ENCODE results near the gene PCARE.

PCARE gene

DNA sequence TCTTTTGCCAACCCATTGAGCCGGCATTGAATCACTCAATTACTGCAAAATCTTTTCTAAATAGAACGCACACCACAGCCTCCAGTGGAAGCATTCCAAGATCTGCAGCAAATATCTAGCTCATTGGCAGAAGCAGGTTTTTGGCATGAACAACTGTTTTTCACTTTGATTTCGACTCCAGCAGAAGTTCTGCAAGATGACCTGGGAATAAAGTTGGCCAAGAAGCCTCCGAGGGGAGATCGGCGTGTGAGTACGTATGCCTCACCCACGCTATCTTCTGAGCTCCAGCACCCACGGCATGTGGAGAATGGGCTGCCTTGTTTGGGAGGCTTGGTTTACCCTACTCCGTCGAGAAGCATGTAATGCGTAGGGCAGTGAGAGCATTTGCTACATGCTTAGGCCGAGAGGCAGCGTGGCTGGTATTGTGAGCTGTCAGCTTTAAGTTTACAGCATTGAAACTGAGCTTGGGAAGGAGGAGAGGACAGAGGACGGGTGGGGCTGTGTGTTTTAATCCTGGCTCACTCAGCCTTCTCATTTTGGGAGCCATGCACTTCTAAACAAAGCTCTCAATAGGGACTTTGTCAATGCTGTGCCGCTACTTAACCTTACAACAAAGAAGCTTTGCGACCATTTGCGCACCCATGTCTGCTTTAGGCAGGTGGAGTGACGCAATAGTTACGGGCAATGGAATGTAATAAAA lies 10.5 kb downstream of the PCARE start:
- DNase-seq (ENCODE audit: low read depth, low spot score) = no peak

DNA sequence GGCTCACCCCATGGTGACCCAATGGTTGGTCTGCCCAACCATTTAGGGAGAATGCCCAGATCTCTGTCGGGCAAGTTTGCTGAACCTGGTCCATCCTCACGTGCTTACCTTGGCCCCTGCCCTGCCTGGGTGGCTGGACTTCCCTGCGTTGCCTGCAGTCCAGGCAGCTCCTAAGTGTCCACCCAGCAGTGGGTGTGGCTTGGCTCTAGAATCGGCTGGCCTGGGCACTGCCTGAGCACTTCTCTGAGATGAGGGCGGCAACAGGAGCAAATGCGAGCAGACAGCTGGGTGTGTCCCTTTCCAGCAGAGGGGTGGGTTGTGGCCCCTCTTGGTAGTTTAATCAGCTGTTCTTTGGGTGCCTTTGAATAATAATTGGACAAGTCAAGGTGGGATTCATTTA lies 11.3 kb downstream of the PCARE start:
- DNase-seq (ENCODE audit: low read depth, low spot score) = no peak

DNA sequence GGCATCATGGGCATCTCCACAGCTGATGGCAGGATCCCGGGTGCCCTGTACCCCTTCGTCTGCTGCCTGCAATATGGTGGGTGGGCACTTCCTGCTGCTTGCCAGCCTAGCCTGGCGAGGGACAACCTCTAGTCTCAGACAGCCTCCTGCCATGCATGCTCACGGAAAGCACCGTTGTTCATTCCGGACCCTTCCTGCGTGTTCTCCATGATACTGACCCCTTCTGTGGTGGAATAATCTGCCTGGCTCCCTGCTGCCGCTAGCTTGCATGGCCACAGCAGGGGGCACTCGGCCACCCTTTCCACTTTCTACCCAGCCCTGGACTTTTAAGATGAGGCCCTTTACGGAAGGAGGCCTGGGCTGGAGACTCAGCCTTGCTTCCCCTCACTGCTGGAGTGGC lies 12.0 kb downstream of the PCARE start:
- no peak for DNase-seq (ENCODE audit: low read depth, low spot score)

DNA sequence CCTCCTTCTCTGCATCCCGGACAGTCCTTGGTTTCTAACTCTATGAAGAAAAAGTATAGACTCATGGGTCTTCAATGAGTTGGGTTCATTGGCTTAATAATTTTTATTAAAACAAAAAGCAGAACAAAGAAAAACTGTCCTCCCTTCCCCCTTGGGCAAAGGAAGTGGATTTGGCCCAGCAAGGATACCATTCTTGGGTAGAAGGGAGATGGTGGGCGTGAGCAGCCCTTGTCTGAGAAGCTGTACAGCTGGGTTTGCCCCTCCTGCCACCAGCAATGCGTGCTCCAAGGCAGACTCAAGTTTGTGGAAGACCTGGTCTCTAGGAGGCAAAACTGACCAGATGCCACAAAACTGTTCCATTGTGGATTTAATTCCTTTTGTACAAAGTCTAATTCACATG lies 12.7 kb downstream of the PCARE start:
- DNase-seq (ENCODE audit: low read depth, low spot score) = no peak

DNA sequence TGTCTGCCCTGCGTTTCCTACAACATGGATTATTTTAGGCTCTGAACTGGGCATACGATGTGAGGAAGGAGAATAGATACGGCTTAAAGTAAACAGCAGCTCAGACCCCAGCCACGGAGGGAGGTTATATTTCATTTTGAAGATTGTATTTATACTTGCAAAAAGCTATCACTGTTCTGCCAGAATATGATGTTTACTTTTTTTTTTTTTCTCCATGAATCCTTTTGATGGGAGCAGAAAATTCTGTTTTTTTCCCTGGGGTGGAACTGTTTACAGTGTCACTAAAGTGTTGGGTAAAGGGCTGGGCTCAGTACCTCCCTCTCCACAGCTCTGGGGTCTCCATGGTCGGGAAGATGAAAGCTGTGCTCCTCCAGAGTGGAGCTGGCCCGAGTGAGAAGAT lies 13.1 kb downstream of the PCARE start:
- no peak for DNase-seq (ENCODE audit: low read depth, low spot score)

DNA sequence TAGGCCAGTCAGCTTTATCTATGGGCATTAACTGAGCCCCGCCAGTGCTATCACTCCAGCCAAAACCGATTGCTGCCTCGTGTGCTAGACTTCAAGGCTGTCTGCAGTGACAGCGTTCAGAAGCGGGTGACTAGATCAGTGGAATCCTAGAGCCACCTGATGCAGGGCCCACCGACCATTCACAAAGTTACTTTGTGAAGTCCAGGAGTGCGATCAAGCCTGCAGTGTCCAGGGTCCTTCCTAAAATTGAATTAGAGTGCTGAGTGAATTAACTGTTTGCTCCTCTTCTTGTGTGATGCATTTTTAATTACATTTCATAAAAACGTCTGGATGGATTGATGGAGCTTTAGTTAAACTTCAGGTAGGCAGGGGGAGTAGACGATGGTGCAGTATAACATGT lies 13.9 kb downstream of the PCARE start:
- DNase-seq (ENCODE audit: low read depth, low spot score) = no peak

DNA sequence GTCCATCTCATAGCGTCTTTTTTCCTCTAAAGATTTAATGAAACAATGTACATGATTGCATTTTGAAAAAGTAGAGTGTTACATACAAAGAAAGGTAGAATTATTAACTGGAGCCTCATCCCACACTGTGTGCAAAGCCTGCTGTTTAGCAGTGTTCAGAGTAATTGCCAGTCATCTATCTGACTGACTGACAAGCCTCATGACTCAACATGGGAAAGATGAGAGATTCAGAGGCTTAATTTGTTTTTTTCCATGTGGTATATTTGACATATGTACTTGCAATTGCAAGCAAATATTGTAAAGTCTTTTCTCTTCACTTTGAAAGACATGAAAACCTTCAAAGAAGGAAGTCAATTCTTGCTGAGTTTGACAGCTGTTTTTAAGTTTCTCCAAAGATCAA lies 14.7 kb downstream of the PCARE start:
- no peak for DNase-seq (ENCODE audit: low read depth, low spot score)

DNA sequence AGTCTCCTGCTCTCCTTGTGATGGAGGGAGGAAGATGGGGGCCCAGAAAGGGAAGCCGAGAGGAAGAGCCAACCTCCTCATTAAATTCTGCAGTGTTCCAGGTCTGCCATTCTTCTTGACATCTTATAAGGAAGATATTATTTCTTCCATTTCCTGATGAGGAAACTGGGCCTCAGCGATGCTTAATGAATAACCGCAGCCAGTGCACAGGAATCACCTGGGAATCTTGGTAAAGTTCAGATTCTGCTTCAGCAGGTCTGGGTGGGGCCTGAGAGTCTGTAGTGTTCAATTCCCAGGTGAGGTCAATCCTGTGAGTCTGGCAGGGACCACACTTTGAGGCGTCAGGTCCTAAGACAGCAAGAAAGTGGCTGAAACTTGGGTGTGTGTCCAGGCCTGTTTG lies 17.3 kb downstream of the PCARE start:
- no peak for DNase-seq (ENCODE audit: low read depth, low spot score)

DNA sequence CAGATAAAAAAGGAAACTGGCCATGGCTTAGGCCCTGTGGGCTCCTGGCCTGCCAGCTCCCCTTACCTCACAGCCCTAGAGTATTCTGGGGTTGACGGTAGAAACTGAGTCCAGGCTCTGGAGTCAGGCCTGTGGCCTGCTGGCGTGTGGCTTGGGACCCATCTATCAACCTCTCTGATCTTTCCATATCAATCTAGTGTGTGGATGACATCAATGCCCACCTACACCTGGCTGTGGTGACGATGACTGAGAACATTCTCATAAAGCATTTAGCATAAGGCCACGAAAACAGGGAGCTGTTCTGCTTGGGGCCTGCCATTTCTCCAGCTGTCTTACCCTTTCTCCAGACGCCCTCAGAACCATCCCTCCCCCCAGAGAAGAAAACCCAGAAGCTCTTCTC lies 17.9 kb downstream of the PCARE start:
- no peak for DNase-seq (ENCODE audit: low read depth, low spot score)

DNA sequence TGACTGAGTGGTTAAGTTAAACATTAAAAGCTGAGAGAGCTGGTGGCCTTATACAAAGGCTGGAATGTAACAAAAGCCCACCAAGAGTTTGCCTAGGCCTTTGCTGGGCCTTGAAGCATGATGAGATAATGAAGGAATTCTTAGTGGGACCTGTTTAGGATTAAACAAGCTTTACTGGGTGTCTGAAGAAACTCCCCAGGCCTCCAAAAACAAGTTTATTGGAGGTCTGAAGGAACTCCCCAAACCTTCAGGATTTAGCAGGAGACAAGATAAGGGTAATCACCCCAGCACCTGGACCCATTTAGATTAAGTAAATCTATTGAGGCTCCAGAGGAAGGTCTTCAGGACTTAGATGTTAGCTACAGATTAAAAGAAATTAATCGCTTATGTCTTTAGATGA lies 18.7 kb downstream of the PCARE start:
- DNase-seq (ENCODE audit: low read depth, low spot score) = no peak

DNA sequence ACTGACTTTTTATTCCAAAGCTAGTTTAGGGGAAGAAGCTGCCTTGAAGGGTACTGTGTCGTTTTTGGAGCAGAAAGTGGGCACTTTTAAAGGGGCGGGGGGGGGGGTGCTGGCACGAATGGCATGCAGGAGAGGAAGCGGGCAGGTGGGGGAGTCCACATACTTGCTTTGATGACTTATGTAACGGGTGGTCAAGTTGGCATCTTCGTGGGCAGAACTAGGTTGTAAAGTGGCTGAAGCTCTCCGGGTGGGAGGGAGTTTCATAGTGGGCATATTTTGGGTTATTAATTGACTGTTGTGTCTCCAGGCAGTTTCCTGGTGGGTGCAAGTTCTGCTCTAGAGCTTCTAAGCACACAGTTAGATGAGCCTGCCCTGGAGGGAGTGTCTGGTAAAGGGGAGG lies 19.9 kb downstream of the PCARE start:
- DNase-seq (ENCODE audit: low read depth, low spot score) = no peak

DNA sequence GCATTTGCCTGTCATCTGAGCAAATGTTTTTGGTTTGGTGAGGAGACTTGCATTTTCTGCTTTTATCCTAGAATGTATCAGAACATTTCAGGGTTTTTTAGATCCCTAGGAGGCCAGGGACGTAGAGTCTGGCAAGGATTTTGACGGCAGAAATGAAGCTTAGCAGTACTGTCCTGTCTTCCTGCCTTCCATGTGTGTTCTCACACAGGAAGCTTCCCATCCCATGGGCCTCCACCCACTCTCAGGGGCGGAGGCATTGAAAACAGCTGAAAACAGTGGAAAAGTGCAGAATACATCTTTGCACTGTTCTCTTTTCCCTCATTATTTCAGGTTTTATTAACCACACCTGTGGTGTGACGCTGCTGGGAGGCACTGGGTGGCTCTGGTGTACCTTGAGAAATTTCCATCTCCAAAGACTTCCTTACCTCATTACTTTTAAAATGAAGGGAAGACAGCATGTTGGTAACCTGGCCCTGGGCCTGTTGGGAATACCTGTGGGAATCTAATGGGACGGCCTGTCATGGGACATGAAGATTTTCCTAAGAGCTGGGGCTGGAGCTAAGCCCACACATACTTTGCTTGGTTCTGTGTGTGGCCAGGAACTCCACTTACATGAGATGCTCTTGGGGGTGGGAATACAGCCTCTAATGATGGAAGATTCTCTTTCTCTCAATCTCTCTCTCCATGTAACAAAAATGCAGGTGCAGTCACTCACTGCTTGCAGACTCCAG lies 20.5 kb downstream of the PCARE start:
- no peak for DNase-seq (ENCODE audit: low read depth, low spot score)

DNA sequence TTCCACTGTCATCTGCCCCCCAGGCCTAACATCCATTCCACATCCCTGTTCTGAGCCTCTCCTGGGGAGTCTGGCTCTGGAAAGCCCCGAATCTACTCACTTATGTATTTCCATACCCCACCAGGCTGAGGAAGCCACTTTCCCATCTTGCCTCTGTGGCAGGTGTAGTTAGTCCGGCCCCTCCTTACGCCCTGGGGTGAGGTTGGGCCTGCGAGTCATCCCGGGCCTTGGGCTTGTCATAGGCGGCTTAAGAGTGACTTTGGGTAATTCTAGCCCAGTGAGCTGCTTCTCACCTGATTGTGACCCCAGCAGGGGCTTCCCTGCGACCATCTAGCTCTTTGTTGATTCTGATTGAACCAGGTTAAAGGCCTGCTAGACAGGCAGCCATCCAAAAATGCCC lies 21.1 kb downstream of the PCARE start:
- DNase-seq (ENCODE audit: low read depth, low spot score) = no peak

DNA sequence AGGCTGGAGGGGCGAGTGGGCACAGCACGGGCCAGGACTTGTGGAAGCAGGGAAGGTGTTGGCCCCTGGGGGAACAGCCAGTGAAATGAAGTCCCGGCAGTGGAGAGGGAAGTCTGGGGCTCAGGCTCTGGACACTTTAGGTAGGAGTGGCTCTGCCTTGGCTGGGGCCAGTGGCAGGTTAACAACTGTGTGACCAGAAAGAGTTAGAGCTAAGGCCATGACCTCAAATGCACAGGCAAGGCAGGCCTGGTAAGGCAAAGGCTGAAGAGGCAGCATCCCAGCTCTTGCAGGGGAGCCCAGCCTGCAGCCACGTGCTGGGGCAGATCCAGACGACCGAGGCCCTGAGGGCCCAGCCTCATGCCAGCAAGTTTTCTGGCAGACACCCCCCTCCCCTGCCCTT lies 21.5 kb downstream of the PCARE start:
- no peak for DNase-seq (ENCODE audit: low read depth, low spot score)

DNA sequence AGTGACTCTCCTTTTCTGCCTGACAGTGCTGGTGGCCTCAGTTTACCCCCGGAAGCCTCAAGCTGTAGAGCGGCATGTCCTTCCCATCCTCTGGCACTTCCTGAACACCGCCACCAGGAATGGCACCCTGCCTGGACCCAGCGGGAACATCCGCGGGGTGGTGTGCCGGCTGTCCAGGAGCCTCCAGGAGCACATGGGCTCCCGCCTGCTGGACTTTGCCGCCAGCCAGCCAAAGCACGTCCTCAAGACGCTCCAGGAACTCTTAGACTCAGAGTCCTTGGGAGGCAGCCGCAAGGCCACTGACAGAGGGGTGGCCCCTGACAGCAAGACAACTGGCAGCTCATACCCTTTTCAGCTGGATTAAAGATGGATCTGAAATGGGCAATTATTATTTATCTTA lies 22.6 kb downstream of the PCARE start:
- DNase-seq (ENCODE audit: low read depth, low spot score) = no peak

DNA sequence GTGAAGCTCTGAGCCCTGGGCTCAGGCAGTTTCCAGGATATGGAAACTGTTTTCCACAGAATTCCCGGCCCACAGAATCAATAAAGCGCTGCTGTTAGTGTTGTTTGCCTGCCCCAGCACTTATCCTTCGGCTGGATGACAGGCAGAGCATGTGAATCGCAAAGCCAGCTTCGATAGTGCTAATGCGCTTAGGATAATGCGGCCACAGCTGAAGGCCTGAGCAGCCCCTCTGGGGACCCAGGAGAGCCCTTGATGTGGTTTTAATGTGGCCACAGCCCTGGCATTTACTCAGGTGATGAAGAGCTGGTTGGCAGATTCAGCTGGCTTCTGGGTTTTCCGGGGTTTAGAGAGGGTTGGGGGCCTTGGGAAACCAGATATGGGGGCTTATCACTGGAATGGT lies 23.7 kb downstream of the PCARE start:
- no peak for DNase-seq (ENCODE audit: low read depth, low spot score)

DNA sequence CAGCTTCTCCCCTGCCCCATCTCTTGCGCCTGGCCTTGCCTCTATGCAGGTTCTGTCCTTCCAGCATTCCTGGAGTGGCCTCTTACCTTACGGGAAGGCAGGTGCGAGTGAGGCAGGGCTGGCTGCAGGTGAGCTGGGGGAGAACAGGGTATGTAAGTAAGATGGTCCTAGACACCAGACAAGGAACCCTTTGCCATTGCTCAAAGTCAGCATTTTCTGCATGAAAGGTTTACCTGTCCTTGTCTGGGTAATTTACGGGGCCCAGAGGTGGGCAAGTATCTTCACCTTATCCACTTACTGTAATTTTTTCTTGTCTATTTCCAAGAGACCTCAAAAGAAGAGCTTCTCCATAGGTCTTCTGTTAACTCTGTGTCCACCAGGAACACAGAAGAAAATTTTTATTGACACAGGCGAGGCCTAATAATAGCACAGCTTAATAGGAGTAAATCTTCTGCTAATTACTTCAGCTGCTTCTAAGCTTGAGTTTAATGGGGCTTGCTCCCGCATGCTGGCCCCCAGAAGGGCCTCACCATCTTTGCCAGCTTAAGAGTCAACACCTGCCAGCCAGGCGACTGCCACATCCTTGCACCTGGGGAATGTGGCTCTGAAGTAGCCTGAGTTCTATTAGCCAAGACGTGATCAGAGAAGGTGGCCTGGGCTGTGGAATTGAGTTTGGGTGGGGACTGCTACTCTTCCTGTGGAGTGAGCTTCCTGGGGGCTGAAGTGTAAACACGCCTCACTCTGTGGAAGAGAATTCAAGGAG lies 27.1 kb downstream of the PCARE start:
- DNase-seq (ENCODE audit: low read depth, low spot score) = no peak

DNA sequence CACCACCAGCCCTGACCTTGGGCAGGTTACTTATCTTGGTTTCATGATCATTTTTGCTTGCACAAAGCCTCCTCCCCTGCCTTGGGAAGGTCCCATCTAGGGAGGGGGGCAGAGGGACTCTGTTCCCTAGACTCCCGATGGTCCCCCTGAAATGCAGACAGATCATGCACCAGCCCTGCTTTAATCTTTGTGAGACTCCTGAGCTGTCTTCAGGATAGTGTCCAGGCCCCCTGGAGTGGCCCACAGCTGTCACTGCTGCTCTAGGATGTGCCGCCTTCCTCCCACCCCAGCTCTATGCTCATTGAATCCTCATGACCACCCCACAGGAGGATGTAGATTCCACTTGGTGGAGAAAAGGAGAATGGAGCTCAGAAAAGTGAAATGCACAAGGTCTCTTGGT lies 28.0 kb downstream of the PCARE start:
- DNase-seq (ENCODE audit: low read depth, low spot score) = no peak

DNA sequence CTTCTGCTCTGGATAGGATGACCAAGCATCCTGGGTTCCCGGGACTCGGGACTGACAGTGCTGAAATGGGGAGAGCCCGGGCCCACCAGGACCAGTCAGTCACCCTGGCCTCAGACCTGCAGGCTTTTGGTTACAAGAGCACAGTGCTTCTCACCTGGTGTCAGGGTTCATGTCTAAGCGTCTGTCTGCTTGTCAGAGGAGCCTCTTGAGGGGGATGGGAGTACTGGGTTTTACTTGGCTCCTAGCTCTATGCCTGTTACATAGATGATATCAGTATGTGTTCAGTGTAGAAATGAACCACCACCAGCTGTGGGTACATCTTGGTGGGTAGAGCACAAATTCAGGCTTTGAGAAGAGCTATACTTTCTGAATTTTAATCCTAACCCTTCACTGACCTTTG lies 29.9 kb downstream of the PCARE start:
- no peak for DNase-seq (ENCODE audit: low read depth, low spot score)

DNA sequence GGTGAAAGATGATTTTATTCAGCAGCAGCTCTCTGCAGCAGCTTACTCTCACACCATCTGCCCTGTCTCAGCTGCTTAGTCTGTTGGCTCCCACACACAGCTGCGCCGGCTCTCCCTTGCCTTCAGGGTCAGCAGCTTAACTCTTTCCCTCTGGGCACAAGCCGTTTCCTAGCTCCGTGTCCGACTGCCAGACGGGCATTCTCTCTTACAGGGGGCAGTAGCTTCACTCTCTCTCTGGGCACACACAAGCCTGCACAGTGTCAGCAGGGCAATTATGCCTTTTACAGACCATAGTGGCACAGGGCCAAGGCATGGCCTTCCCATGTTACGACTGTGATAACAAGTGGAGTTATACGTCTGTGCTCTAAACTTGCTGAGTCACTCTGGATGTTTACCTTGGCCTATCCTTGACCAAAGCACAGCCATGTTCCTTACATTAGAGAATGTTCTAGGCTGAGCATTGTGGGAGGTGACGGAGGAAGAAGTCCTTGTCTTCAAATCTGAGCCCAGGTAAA lies 31.7 kb downstream of the PCARE start:
- no peak for DNase-seq (ENCODE audit: low read depth, low spot score)

DNA sequence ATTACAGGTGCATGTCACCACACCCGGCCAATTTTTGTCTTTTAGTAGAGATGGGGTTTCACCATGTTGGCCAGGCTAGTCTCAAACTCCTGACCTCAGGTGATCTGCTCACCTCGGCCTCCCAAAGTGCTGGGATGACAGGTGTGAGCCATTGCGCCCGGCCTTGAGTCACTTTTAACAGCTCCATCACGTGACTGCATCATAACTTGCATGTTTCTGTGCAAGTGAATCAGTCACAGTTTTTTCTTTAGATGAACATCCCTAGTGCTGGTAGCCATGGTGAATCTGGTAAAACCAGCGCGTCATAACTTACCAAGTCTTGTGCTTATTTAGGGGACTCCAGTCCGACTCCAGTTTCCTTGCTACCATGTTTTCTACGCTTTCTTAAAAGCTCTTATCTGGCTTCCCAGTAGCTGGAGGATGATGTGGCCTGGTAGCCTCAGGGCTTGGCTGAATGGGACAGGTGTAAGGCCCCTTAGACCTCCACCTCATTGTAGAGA lies 33.1 kb downstream of the PCARE start:
- DNase-seq (ENCODE audit: low read depth, low spot score) = no peak

DNA sequence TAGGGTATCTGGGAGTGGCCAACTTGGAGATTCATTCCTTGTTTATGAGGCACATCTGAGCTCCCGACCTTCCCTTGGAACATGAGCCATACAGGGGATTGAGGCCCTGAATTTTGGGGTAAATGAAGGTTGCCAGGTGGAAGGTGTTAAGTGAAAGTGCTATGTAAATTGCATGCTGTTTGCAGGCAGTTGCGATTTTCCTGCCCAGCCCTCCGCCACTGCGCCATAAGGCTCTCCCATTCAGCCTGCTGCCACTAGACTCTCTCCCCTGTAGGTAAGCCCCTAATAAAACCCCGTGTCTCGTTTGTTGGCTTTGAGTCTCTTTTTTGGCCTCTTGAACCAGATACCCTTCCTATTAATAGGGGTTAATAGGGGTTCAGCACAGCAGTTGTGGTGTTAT lies 33.8 kb downstream of the PCARE start:
- DNase-seq (ENCODE audit: low read depth, low spot score) = no peak

Measured in activated naive CD8-positive, alpha-beta T cell treated with anti-CD3 and anti-CD28 coated beads, Interleukin-2, amount 50 U/mL, for 16 hours (primary cell).